Osteoblast (primary cell): ENCODE data around the gene MTARC2. TPM values are rescaled to one million over a fixed set of nuclear protein-coding genes. Genes with fewer than 3 reads are reported as not detected.
"Not testable (repeated sequence)": the region's sequence is repeated elsewhere in the genome, so short reads cannot be mapped to it uniquely, and the experiment has no call there.

Experiments used
- DNase-seq: peaks from one replicate; pipeline ENCODE4 v3.0.0; 2011; ENCODE audit warnings: low spot score, mixed read lengths; ENCODE audit not compliant: insufficient read length; ENCODE audit errors: missing footprints
- H2AFZ ChIP-seq: 2 replicates; pipeline ENCODE4 v1.6.0; 2011; ENCODE audit warnings: mild to moderate bottlenecking, low read length
- H3K27ac ChIP-seq: 2 replicates; pipeline ENCODE4 v1.5.1; 2011; ENCODE audit warnings: mild to moderate bottlenecking, low read depth, low read length, moderate library complexity
- H3K27me3 ChIP-seq: 2 replicates; pipeline ENCODE4 v1.6.0; 2012; ENCODE audit warnings: mild to moderate bottlenecking, control low read depth, inconsistent platforms, low read length, moderate library complexity; ENCODE audit not compliant: insufficient read depth
- H3K36me3 ChIP-seq: 2 replicates; pipeline ENCODE4 v1.5.1; 2011; ENCODE audit warnings: mild to moderate bottlenecking, low read length, control low read depth, moderate library complexity; ENCODE audit not compliant: insufficient read depth
- H3K4me1 ChIP-seq: 2 replicates; pipeline ENCODE4 v1.5.1; 2011; ENCODE audit warnings: mild to moderate bottlenecking, low read length, control low read depth, moderate library complexity; ENCODE audit not compliant: insufficient read depth
- H3K4me2 ChIP-seq: 2 replicates; pipeline ENCODE4 v1.6.0; 2011; ENCODE audit warnings: mild to moderate bottlenecking, low read length; ENCODE audit not compliant: insufficient read depth
- H3K4me3 ChIP-seq: fragments of 200-600 bp; sonication (generic); 3 replicates; pipeline ENCODE4 v1.5.1; 2012; ENCODE audit warnings: mild to moderate bottlenecking, low read length, inconsistent platforms; ENCODE audit not compliant: insufficient read depth
- H3K79me2 ChIP-seq: 2 replicates; pipeline ENCODE4 v1.6.0; 2012; ENCODE audit warnings: mild to moderate bottlenecking, low read length, control low read depth, inconsistent platforms; ENCODE audit not compliant: insufficient read depth
- H3K9me3 ChIP-seq: 2 replicates; pipeline ENCODE4 v1.5.1; 2011; ENCODE audit warnings: low read depth, low read length, control low read depth
- H4K20me1 ChIP-seq: 2 replicates; pipeline ENCODE4 v1.6.0; 2012; ENCODE audit warnings: mild to moderate bottlenecking, low read length, control low read depth; ENCODE audit not compliant: insufficient read depth
- total RNA-seq: library from RNA; depleted of rRNA; stranded (reverse); fragments of >200 nt; gene quantifications from 2 replicates; pipeline ENCODE4 v1.2.3, GENCODE V29; 2012
- TF ChIP-seq, protein P1 (sequence below): IDR thresholded peaks from 2 replicates; pipeline ENCODE4 v1.5.1; 2011; ENCODE audit warnings: mild to moderate bottlenecking, low read depth, low read length, moderate library complexity; ENCODE audit errors: extremely low read depth

The MTARC2 gene
- total RNA-seq, 1 donor = 9.4 TPM

DNA sequence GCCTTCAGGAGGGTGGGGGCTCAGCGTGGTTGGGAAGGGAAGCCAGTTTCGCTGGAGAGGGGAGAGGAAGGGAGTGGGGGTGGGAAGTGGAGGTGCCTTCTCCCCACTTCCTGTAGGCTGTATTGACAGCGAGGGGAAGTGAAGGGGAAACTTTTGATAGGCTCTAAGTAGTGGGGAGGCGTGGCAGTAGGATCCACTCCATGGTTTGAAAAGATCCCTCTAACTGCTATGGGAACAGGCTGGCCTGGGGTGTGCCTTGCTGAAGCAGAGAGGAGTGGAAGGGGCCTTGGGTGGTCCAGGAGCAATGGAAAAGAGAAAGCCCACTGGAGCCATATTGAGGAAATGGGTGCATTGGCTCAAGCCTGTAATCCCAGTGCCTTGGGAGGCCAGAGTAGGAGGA is 37.8 kb upstream of the MTARC2 start:
- TF ChIP-seq, protein P1, sequence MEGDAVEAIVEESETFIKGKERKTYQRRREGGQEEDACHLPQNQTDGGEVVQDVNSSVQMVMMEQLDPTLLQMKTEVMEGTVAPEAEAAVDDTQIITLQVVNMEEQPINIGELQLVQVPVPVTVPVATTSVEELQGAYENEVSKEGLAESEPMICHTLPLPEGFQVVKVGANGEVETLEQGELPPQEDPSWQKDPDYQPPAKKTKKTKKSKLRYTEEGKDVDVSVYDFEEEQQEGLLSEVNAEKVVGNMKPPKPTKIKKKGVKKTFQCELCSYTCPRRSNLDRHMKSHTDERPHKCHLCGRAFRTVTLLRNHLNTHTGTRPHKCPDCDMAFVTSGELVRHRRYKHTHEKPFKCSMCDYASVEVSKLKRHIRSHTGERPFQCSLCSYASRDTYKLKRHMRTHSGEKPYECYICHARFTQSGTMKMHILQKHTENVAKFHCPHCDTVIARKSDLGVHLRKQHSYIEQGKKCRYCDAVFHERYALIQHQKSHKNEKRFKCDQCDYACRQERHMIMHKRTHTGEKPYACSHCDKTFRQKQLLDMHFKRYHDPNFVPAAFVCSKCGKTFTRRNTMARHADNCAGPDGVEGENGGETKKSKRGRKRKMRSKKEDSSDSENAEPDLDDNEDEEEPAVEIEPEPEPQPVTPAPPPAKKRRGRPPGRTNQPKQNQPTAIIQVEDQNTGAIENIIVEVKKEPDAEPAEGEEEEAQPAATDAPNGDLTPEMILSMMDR = no peak
- no peaks in the 10 kb centered on the region for H3K79me2 ChIP-seq
- H3K4me1 ChIP-seq = no peaks in the 10 kb centered on the region
- H2AFZ ChIP-seq = no peak overlapping the region
- H3K27me3 ChIP-seq = no peaks in the 10 kb centered on the region
- no peak overlapping the region for H3K4me3 ChIP-seq
- no peaks in the 10 kb centered on the region for H3K36me3 ChIP-seq
- no peak overlapping the region for H3K4me2 ChIP-seq
- no peak for DNase-seq
- H3K27ac ChIP-seq = no peak overlapping the region
- H3K9me3 ChIP-seq = no peaks in the 10 kb centered on the region
- no peaks in the 10 kb centered on the region for H4K20me1 ChIP-seq

DNA sequence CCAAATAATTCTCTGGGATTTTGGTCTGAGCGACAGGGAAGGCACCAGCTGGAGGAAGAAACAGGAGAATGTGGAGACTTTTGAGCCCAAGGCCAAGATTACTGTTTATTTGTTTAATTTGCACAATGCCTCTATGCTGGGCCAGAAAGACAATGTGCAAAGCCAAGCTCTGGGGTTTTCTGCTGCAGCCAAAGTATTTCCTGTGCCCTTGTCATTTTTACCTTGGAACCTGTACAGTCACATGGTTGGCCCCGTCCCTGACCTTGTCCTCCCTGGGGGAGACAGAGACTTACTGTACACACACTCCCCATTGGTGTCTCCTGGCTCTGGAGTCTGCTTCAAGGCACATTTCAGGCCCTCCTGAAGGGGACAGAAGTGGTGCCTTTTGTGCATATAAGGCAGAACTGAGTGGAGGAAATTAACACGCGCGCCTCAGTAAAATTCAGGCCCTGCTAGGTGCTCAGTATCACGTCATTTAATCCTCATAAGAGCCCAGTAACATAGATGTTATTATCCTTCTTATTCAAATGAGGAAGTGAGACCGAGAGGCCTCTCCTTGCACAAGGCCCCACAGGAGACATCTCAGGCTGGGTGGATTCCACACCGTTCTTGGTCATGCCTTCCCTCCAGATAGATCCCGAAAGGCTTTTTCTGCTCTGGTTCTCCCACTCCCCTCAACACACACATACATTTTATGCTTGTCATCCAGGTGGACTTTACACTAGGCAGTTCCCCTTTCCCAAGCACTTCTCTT is 36.9 kb upstream of the MTARC2 start:
- Histone ChIP-seq H3K4me2 (no peak overlapping the region), H3K36me3 (no peaks in the 10 kb centered on the region), H3K27me3 (no peaks in the 10 kb centered on the region), H3K27ac (no peak overlapping the region), H3K4me1 (no peaks in the 10 kb centered on the region), H2AFZ (no peak overlapping the region), H3K79me2 (no peaks in the 10 kb centered on the region), H3K9me3 (no peaks in the 10 kb centered on the region), H4K20me1 (no peaks in the 10 kb centered on the region), H3K4me3 (no peak overlapping the region)
- no peak for DNase-seq
- TF ChIP-seq, protein P1 = no peak

DNA sequence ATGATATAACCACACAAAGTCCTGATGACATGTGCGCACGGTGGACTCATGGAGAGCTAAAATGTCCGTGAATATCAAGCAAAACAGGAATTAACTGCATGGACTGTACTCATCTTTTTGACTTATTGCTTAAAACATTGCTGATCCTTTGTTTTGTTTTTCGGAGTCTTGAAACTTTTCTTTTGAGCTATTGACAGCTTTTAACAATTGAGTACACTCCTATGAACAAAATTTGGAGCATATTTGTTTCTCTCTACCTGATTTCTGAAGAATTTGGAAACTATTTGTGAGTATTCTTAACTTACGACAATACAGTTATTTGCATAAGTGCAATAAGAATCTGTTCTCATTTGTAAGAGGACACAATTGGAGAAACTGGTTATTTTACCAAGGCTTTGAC is 32.1 kb upstream of the MTARC2 start:
- not testable (repeated sequence) for H3K4me1 ChIP-seq, H3K79me2 ChIP-seq, DNase-seq, H3K36me3 ChIP-seq, H3K27me3 ChIP-seq, H4K20me1 ChIP-seq, H3K4me3 ChIP-seq, H3K9me3 ChIP-seq, H3K4me2 ChIP-seq, H2AFZ ChIP-seq, H3K27ac ChIP-seq

DNA sequence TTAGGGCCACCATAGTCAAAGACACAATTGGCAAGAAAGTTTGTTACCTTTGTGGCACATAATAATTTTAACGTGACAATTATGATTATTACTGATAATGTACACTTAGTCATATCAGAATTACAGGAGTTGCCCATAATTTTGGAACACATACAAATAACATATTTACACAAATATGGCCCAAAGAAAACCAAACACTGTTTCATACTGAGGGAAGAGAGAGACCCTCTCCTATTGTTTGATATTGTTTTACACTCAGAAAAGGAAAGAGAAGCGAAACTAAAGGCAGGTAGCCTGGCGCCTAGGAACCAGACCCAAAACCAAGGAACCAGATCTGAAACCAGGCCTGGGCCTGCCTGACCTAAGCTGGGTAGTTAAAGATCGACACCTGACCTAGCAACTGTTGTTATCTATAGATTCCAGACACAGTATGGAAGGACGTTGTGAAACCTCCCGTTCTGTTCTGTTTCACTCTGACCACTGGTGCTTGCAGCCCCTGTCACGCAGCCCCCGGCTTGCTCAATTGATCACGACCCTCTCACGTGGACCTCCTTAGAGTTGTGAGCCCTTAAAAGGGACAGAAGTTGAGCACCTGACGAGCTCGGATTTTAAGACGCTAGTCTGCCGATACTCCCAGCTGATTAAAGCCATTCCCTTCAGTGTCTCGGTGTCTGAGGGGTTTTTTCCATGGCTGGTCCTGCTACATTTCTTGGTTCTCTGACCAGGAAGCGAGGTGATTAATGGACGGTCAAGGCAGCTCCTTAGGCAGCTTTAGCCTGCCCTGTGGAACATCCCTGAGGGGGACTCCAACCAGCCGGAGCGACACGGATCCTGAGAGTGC is 30.1 kb upstream of the MTARC2 start:
- no peaks in the 10 kb centered on the region for H3K36me3 ChIP-seq
- H4K20me1 ChIP-seq = no peaks in the 10 kb centered on the region
- no peak for DNase-seq
- H3K4me3 ChIP-seq = no peak overlapping the region
- TF ChIP-seq, protein P1 = no peak
- H3K4me1 ChIP-seq = no peaks in the 10 kb centered on the region
- no peaks in the 10 kb centered on the region for H3K27me3 ChIP-seq
- H2AFZ ChIP-seq = no peak overlapping the region
- no peak overlapping the region for H3K4me2 ChIP-seq
- H3K9me3 ChIP-seq = no peaks in the 10 kb centered on the region
- no peak overlapping the region for H3K27ac ChIP-seq
- no peaks in the 10 kb centered on the region for H3K79me2 ChIP-seq

DNA sequence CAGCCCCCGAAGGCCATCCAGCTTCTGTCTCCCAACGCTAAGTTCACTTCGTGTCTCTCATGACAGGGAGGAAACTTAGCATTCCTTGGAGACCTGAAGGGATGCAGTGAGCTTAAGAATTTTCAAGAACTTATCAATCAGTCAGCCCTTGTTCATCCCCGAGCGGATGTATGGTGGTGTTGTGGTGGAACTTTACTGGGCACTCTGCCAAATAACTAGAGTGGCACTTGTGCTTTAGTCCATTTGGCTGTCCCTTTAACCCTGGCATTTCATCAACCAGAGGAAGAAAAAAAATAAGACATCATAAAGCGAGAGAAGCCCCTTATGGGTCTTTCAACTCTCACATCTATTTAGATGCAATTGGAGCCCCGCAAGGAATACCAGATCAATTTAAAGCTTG is 26.9 kb upstream of the MTARC2 start:
- H4K20me1 ChIP-seq, H3K79me2 ChIP-seq, H3K4me3 ChIP-seq, H3K27ac ChIP-seq, H3K36me3 ChIP-seq, H3K27me3 ChIP-seq, H3K4me1 ChIP-seq, DNase-seq, H3K9me3 ChIP-seq, H2AFZ ChIP-seq, H3K4me2 ChIP-seq: not testable (repeated sequence)
